Karpas-422 (cell line): Measurements from ENCODE around the gene OR6T1. TPM values are rescaled to one million over a fixed set of nuclear protein-coding genes. Genes with fewer than 3 reads are reported as not detected.

Experiments
- DNase-seq: peaks from one replicate; pipeline ENCODE4 v3.0.0-alpha.2; 2015
- H2AFZ ChIP-seq: fragments of 200-600 bp; sonication (generic); 2 replicates; pipeline ENCODE4 v1.6.1; 2014; ENCODE audit warnings: antibody characterized with exemption, low read length, mixed read lengths
- H3K27ac ChIP-seq: fragments of 200-600 bp; sonication (generic); 2 replicates; pipeline ENCODE4 v1.5.1; 2014; ENCODE audit warnings: mild to moderate bottlenecking, low read length, moderate library complexity
- H3K27me3 ChIP-seq: fragments of 200-600 bp; sonication (generic); 2 replicates; pipeline ENCODE4 v1.6.1; 2014; ENCODE audit warnings: low read length, mixed read lengths
- H3K36me3 ChIP-seq: fragments of 200-600 bp; sonication (generic); 2 replicates; pipeline ENCODE4 v1.6.1; 2014; ENCODE audit warnings: low read length, mixed read lengths; ENCODE audit not compliant: insufficient read depth
- H3K4me1 ChIP-seq: fragments of 200-600 bp; sonication (generic); 2 replicates; pipeline ENCODE4 v1.6.1; 2014; ENCODE audit warnings: mild to moderate bottlenecking, low read length, mixed read lengths
- H3K4me2 ChIP-seq: fragments of 200-600 bp; sonication (generic); 2 replicates; pipeline ENCODE4 v1.6.1; 2014; ENCODE audit warnings: low read length, low read depth, mild to moderate bottlenecking; ENCODE audit not compliant: poor library complexity, severe bottlenecking
- H3K4me3 ChIP-seq: fragments of 200-600 bp; sonication (generic); 2 replicates; pipeline ENCODE4 v1.5.1; 2014; ENCODE audit warnings: mild to moderate bottlenecking, antibody characterized with exemption, low read length, mixed read lengths
- H3K79me2 ChIP-seq: fragments of 200-600 bp; sonication (generic); 2 replicates; pipeline ENCODE4 v1.6.1; 2014; ENCODE audit warnings: mild to moderate bottlenecking, low read length, mixed read lengths
- H3K9ac ChIP-seq: fragments of 200-600 bp; sonication (generic); 2 replicates; pipeline ENCODE4 v1.6.0; 2014; ENCODE audit warnings: low read length
- H3K9me2 ChIP-seq: fragments of 200-600 bp; sonication (generic), shearing (Covaris generic); replicated peaks from 2 replicates; pipeline ENCODE4 v1.6.0; 2014; ENCODE audit warnings: mild to moderate bottlenecking, low read length, moderate library complexity; ENCODE audit not compliant: insufficient read depth
- H3K9me3 ChIP-seq: fragments of 300-700, 200-600 bp; sonication (generic); 2 replicates; pipeline ENCODE4 v1.6.1; 2014; ENCODE audit warnings: low read length, mixed read lengths
- H4K20me1 ChIP-seq: fragments of 200-600 bp; sonication (generic); 2 replicates; pipeline ENCODE4 v1.6.1; 2014; ENCODE audit warnings: mild to moderate bottlenecking, antibody characterized with exemption, low read length, low read depth; ENCODE audit not compliant: insufficient read depth
- total RNA-seq: library from RNA; depleted of rRNA; stranded (reverse); fragments of >200 nt; shearing (Covaris generic); gene quantifications from 2 replicates; pipeline ENCODE4 v1.2.3, GENCODE V29; 2014; ENCODE audit warnings: low replicate concordance; rRNA removed

The OR6T1 gene, protein sequence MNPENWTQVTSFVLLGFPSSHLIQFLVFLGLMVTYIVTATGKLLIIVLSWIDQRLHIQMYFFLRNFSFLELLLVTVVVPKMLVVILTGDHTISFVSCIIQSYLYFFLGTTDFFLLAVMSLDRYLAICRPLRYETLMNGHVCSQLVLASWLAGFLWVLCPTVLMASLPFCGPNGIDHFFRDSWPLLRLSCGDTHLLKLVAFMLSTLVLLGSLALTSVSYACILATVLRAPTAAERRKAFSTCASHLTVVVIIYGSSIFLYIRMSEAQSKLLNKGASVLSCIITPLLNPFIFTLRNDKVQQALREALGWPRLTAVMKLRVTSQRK
- not detected in 2 replicates for total RNA-seq

GRCh38 chr11:123943738-123944137, at the start of gene OR6T1:
Gene OR6T1, minus strand, starts transcription at chr11:123943838. Its CDS starts 0 bp downstream, at chr11:123943838.
- no peak within 1 kb of the TSS for H3K9ac ChIP-seq
- no peak for DNase-seq
- H3K4me3 ChIP-seq, result no peak within 1 kb of the TSS
- no peaks in the 10 kb centered on the region for H3K9me2 ChIP-seq
- no peaks in the 10 kb centered on the region for H3K27me3 ChIP-seq
- no peaks in the 10 kb centered on the region for H3K4me1 ChIP-seq
- H3K9me3 ChIP-seq, result no peaks in the 10 kb centered on the region
- no peaks in the 10 kb centered on the region for H3K36me3 ChIP-seq
- no peak within 1 kb of the TSS for H3K27ac ChIP-seq
- no peaks in the 10 kb centered on the region for H4K20me1 ChIP-seq
- no peak within 1 kb of the TSS for H2AFZ ChIP-seq
- no peak within 1 kb of the TSS for H3K4me2 ChIP-seq
- H3K79me2 ChIP-seq, result no peaks in the 10 kb centered on the region

DNA sequence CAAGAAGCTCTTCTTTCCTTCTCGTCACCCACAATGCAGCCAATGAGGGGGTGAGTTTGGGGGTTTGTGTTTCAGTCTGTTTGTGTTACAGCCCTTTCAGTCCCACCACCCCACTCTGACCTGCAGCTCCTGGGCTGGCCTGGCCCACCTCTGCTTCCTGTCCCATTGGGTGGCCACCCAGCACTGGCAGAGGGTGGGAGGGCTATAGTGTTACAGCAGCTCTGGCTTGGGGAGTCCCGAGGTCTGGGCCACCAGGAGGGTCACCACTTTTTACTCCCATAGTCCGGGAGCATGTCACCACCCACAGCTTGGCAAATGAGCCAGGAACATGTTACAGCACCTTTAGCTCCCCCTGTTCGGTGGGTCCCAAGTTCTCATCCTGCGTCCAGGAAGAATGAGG, 35.7 kb upstream of the OR6T1 start:
- no peaks in the 10 kb centered on the region for H3K9me3 ChIP-seq
- DNase-seq, result no peak
- H3K9me2 ChIP-seq, result no peaks in the 10 kb centered on the region
- H3K4me2 ChIP-seq, result no peak overlapping the region
- no peaks in the 10 kb centered on the region for H4K20me1 ChIP-seq
- H3K4me1 ChIP-seq, result no peaks in the 10 kb centered on the region
- H3K36me3 ChIP-seq, result no peaks in the 10 kb centered on the region
- no peaks in the 10 kb centered on the region for H3K27me3 ChIP-seq
- H3K27ac ChIP-seq, result no peak overlapping the region
- H3K79me2 ChIP-seq, result no peaks in the 10 kb centered on the region
- no peak overlapping the region for H2AFZ ChIP-seq
- no peak overlapping the region for H3K9ac ChIP-seq
- H3K4me3 ChIP-seq, result no peak overlapping the region

GRCh38 chr11:123977731-123978347, 34.2 kb upstream of the OR6T1 start, which contains the start of gene OR10S1:
Gene OR10S1, minus strand, starts transcription at chr11:123977781. Its CDS starts 117 bp downstream, at chr11:123977664.
- Histone ChIP-seq H3K9me3 (no peaks in the 10 kb centered on the region), H3K36me3 (no peaks in the 10 kb centered on the region), H3K9ac (no peak within 1 kb of the TSS), H3K4me2 (no peak within 1 kb of the TSS), H4K20me1 (no peaks in the 10 kb centered on the region), H3K4me1 (no peaks in the 10 kb centered on the region), H3K79me2 (no peaks in the 10 kb centered on the region), H2AFZ (no peak within 1 kb of the TSS), H3K4me3 (no peak within 1 kb of the TSS), H3K27ac (no peak within 1 kb of the TSS), H3K9me2 (no peaks in the 10 kb centered on the region), H3K27me3 (no peaks in the 10 kb centered on the region)
- no peak for DNase-seq

DNA sequence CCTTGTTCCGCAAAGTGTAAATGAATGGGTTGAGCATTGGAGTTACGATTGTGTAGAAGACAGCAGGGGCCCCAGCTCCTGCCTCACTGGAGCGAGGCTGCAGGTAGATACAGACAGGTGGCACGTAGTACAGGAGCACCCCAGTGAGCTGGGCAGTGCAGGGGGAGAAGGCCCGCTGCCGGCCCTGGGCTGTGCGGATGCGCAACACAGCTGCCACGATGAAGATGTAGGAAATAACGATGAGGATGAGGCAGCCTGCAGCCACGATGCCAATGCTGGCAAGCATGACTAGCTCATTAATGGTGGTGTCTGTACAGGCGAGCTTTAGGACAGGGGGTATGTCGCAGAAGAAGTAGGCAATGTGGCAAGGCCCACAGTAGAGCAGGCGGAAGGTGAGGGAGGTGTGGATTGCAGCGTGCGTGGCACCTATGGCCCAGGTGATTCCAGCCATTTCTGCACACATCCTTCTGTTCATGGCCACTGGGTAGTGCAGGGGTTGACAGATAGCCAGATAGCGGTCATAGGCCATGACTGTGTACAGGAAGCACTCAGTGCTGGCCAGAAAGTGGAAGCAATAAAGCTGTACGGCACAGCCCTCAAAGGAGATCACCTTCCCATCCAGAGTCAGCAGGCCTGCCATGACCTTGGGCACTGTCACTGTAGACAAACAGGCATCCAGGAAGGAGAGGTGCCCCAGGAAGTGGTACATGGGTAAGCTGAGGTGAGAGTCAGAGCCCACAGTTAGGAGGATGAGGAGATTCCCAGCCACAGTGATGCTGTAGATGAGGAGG, 33.3 kb upstream of the OR6T1 start:
- Histone ChIP-seq H3K9me2 (no peaks in the 10 kb centered on the region), H3K4me2 (no peak overlapping the region), H3K4me3 (no peak overlapping the region), H3K36me3 (no peaks in the 10 kb centered on the region), H3K9me3 (no peaks in the 10 kb centered on the region), H2AFZ (no peak overlapping the region), H3K27me3 (no peaks in the 10 kb centered on the region), H4K20me1 (no peaks in the 10 kb centered on the region), H3K4me1 (no peaks in the 10 kb centered on the region), H3K79me2 (no peaks in the 10 kb centered on the region), H3K27ac (no peak overlapping the region), H3K9ac (no peak overlapping the region)
- no peak for DNase-seq

GRCh38 chr11:123973816-123974215, 30.2 kb upstream of the OR6T1 start:
- Histone ChIP-seq H3K27ac (no peak overlapping the region), H3K27me3 (no peaks in the 10 kb centered on the region), H3K9me2 (no peaks in the 10 kb centered on the region), H3K9ac (no peak overlapping the region), H3K4me1 (no peaks in the 10 kb centered on the region), H3K79me2 (no peaks in the 10 kb centered on the region), H3K36me3 (no peaks in the 10 kb centered on the region), H3K4me3 (no peak overlapping the region), H2AFZ (no peak overlapping the region), H4K20me1 (no peaks in the 10 kb centered on the region), H3K4me2 (no peak overlapping the region), H3K9me3 (no peaks in the 10 kb centered on the region)
- DNase-seq, result no peak

DNA sequence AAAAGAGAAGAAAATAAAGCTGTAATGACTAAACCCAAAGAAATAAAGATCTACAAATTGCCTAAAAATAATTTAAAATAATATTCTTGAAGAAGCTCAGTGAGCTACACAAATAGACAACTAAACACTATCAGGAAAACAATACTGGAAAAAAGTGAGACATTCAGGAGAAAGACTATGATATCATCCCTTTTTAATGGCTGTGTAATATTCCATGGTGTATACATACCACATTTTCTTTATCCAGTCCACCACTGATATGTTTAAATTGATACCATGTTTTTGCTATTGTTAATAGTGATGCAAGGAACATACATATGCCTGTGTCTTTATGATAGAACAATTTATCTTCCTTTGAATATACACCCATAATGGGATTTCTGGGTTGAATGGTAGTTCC, 13.1 kb upstream of the OR6T1 start:
- H3K79me2 ChIP-seq, result no peaks in the 10 kb centered on the region

DNA sequence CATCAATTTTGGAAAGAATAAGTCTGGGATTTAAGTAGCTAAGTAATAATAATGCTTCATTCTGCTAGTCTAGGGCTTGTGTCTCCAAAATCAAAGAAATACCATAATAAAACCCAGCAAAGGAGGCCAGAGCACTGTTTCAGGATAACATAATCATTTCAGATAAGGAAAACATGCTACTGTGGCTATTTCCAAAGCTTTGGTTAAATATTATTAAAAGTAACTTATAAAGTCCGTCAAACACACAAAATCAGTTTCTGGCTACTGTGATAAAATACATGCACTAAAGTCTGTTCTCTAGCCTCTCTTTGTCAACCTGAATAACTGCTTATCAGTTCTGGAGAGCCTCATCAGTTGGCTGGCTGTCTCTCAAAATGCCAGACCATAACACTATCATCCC, 1.5 kb upstream of the OR6T1 start:
- H3K27ac ChIP-seq, result no peak overlapping the region
- H4K20me1 ChIP-seq, result no peaks in the 10 kb centered on the region
- DNase-seq, result no peak
- H3K79me2 ChIP-seq, result no peaks in the 10 kb centered on the region
- H3K27me3 ChIP-seq, result no peaks in the 10 kb centered on the region
- no peaks in the 10 kb centered on the region for H3K4me1 ChIP-seq
- H3K9me3 ChIP-seq, result no peaks in the 10 kb centered on the region
- no peak overlapping the region for H3K4me3 ChIP-seq
- H2AFZ ChIP-seq, result no peak overlapping the region
- no peaks in the 10 kb centered on the region for H3K9me2 ChIP-seq
- no peak overlapping the region for H3K9ac ChIP-seq
- H3K36me3 ChIP-seq, result no peaks in the 10 kb centered on the region
- H3K4me2 ChIP-seq, result no peak overlapping the region

More for the DNA sequence above, 13.1 kb upstream of the OR6T1 start:
- Histone ChIP-seq H3K9me2 (no peaks in the 10 kb centered on the region), H3K4me1 (no peaks in the 10 kb centered on the region), H3K9ac (no peak overlapping the region), H3K4me3 (no peak overlapping the region), H2AFZ (no peak overlapping the region), H3K27me3 (no peaks in the 10 kb centered on the region), H3K27ac (no peak overlapping the region), H3K36me3 (no peaks in the 10 kb centered on the region), H4K20me1 (no peaks in the 10 kb centered on the region), H3K4me2 (no peak overlapping the region), H3K9me3 (no peaks in the 10 kb centered on the region)
- no peak for DNase-seq

- H3K79me2 ChIP-seq, result no peaks in the 10 kb centered on the region
- H3K4me1 ChIP-seq, result no peaks in the 10 kb centered on the region
- H3K36me3 ChIP-seq, result no peaks in the 10 kb centered on the region
- no peaks in the 10 kb centered on the region for H3K9me3 ChIP-seq
- H3K9me2 ChIP-seq, result no peaks in the 10 kb centered on the region
- H3K4me2 ChIP-seq, result no peak overlapping the region
- H3K27ac ChIP-seq, result no peak overlapping the region
- no peak overlapping the region for H3K9ac ChIP-seq
- no peaks in the 10 kb centered on the region for H4K20me1 ChIP-seq
- DNase-seq, result no peak
- H3K27me3 ChIP-seq, result no peaks in the 10 kb centered on the region
- H2AFZ ChIP-seq, result no peak overlapping the region
- H3K4me3 ChIP-seq, result no peak overlapping the region
Observed at GRCh38 chr11:123942413-123942812, 1.2 kb downstream of the OR6T1 start.
